Thoracic aorta (tissue), 2 donors: Measurements from ENCODE around the gene IQCH. TPM values are rescaled to one million over a fixed set of nuclear protein-coding genes. Genes with fewer than 3 reads are reported as not detected.

Experiments
- ATAC-seq: fragments of 150-250 bp; one replicate; pipeline ENCODE4 v1.8.0; 2017; ENCODE audit warnings: low read depth; ENCODE audit not compliant: insufficient number of reproducible peaks, low FRiP score
- DNase-seq: peaks from one replicate; pipeline ENCODE4 v3.0.0-alpha.2; 2020; ENCODE audit warnings: low spot score
- H3K27ac ChIP-seq, 2 donors: fragments of 200-600 bp; sonication (generic); 1 replicate in 1 of 2; 2 replicates in 1 of 2; pipeline ENCODE4 v1.5.1; 2016; ENCODE audit warnings: mild to moderate bottlenecking in 2 of 2, moderate library complexity in 2 of 2
- H3K27me3 ChIP-seq: fragments of 200-600 bp; sonication (generic); replicated peaks from 2 replicates; pipeline ENCODE4 v1.6.0; 2016; ENCODE audit warnings: mild to moderate bottlenecking; ENCODE audit not compliant: insufficient read depth
- H3K36me3 ChIP-seq: fragments of 200-600 bp; sonication (generic); one replicate; pipeline ENCODE4 v1.5.1; 2016
- H3K4me1 ChIP-seq, 2 donors: fragments of 200-600 bp; sonication (generic); 1 replicate in 1 of 2; 2 replicates in 1 of 2; pipeline versions ENCODE4 v1.5.1 to v1.6.0; 2016; ENCODE audit warnings: low read depth in 2 of 2, mild to moderate bottlenecking in 1 of 2; ENCODE audit not compliant: control insufficient read depth in 1 of 2
- H3K4me3 ChIP-seq: fragments of 200-600 bp; sonication (generic); 2 replicates; pipeline ENCODE4 v1.5.1; 2016; ENCODE audit warnings: mild to moderate bottlenecking
- H3K9me3 ChIP-seq: fragments of 200-600 bp; sonication (generic); 2 replicates; pipeline ENCODE4 v1.5.1; 2016
- CTCF ChIP-seq: fragments of 200-600 bp; sonication (generic); IDR thresholded peaks from one replicate; pipeline ENCODE4 v1.5.1; 2019; ENCODE audit warnings: antibody characterized with exemption
- total RNA-seq, 2 donors: library from RNA; depleted of rRNA; stranded (reverse); fragments of >200 nt; gene quantifications; one replicate each; pipeline versions ENCODE4 v1.1.0 to v1.2.3, GENCODE V29; 2016

IQCH gene
- total RNA-seq, 2 donors from 2014 or later: 0.14 to 2.3 TPM

GRCh38 chr15:67349634-67350033, 95.0 kb downstream of the IQCH start:
- no peaks in the 10 kb centered on the region for H3K4me1 ChIP-seq
- DNase-seq: no peak
- no peak overlapping the region for H3K27ac ChIP-seq
- no peak for TF ChIP-seq CTCF
- no peaks in the 10 kb centered on the region for H3K36me3 ChIP-seq
- ATAC-seq: no peak
- no peaks in the 10 kb centered on the region for H3K27me3 ChIP-seq
- no peak overlapping the region for H3K4me3 ChIP-seq
- H3K9me3 ChIP-seq: peaks cover 13% of the 10 kb centered on the region

GRCh38 chr15:67350042-67350441, 95.5 kb downstream of the IQCH start:
- no peak for ATAC-seq
- no peaks in the 10 kb centered on the region for H3K4me1 ChIP-seq

GRCh38 chr15:67358391-67358790, 103.8 kb downstream of the IQCH start:
- no peak for DNase-seq
- peaks cover 0 to 8% of the 10 kb centered on the region in 2 donors for H3K4me1 ChIP-seq
- TF ChIP-seq CTCF: no peak
- H3K9me3 ChIP-seq: no peaks in the 10 kb centered on the region
- ATAC-seq: no peak
- H3K36me3 ChIP-seq: no peaks in the 10 kb centered on the region
- no peak overlapping the region for H3K27ac ChIP-seq
- H3K4me3 ChIP-seq: no peak overlapping the region
- no peaks in the 10 kb centered on the region for H3K27me3 ChIP-seq

More at GRCh38 chr15:67350042-67350441, 95.5 kb downstream of the IQCH start:
- TF ChIP-seq CTCF: no peak
- no peaks in the 10 kb centered on the region for H3K36me3 ChIP-seq
- H3K9me3 ChIP-seq: peaks cover 13% of the 10 kb centered on the region
- DNase-seq: no peak
- H3K27ac ChIP-seq: no peak overlapping the region
- no peak overlapping the region for H3K4me3 ChIP-seq
- H3K27me3 ChIP-seq: no peaks in the 10 kb centered on the region

- H3K27ac ChIP-seq: no peak overlapping the region
- H3K36me3 ChIP-seq: no peaks in the 10 kb centered on the region
These were observed 104.2 kb downstream of the IQCH start for GRCh38 chr15:67358812-67359211.

GRCh38 chr15:67359431-67360079, 105.0 kb downstream of the IQCH start:
- no peak overlapping the region for H3K27ac ChIP-seq
- H3K4me3 ChIP-seq: no peak overlapping the region
- no peak for ATAC-seq
- DNase-seq: no peak
- TF ChIP-seq CTCF: no peak
- no peaks in the 10 kb centered on the region for H3K36me3 ChIP-seq
- H3K9me3 ChIP-seq: no peaks in the 10 kb centered on the region
- no peaks in the 10 kb centered on the region for H3K27me3 ChIP-seq
- H3K4me1 ChIP-seq: peaks cover 0 to 8% of the 10 kb centered on the region in 2 donors

More at GRCh38 chr15:67358812-67359211, 104.2 kb downstream of the IQCH start:
- no peak for TF ChIP-seq CTCF
- no peak overlapping the region for H3K4me3 ChIP-seq
- ATAC-seq (no peak), DNase-seq (no peak)
- peaks cover 0 to 8% of the 10 kb centered on the region in 2 donors for H3K4me1 ChIP-seq
- H3K9me3 ChIP-seq: no peaks in the 10 kb centered on the region
- H3K27me3 ChIP-seq: no peaks in the 10 kb centered on the region
